NT2/D1 (cell line): ENCODE measurements around the gene MECR.

Experiments
- DNase-seq: peaks from one replicate; pipeline ENCODE4 v3.0.0-alpha.2; 2011; ENCODE audit warnings: low read depth, low spot score
- H3K27me3 ChIP-seq: 2 replicates; pipeline ENCODE4 v1.6.0; 2011; ENCODE audit warnings: mild to moderate bottlenecking; ENCODE audit not compliant: insufficient read length, insufficient read depth
- H3K36me3 ChIP-seq: 2 replicates; pipeline ENCODE4 v1.6.1; 2011; ENCODE audit warnings: mild to moderate bottlenecking, low read length, mixed read lengths; ENCODE audit not compliant: insufficient read depth, insufficient read length
- H3K4me1 ChIP-seq: 2 replicates; pipeline ENCODE4 v1.5.1; 2011; ENCODE audit not compliant: insufficient read depth, insufficient read length
- H3K4me3 ChIP-seq: 2 replicates; pipeline ENCODE4 v1.5.1; 2011; ENCODE audit warnings: low read depth; ENCODE audit not compliant: insufficient read length
- H3K9ac ChIP-seq: 2 replicates; pipeline ENCODE4 v1.6.0; 2011; ENCODE audit warnings: low read depth; ENCODE audit not compliant: insufficient read length
- H3K9me3 ChIP-seq: 2 replicates; pipeline ENCODE4 v1.5.1; 2011; ENCODE audit warnings: mild to moderate bottlenecking, low read length; ENCODE audit not compliant: insufficient read depth
- SUZ12 ChIP-seq: IDR thresholded peaks from 2 replicates; pipeline ENCODE4 v1.6.1; 2011; ENCODE audit not compliant: insufficient read length, insufficient read depth; ENCODE audit errors: extremely low read depth
- YY1 ChIP-seq: IDR thresholded peaks from 2 replicates; pipeline ENCODE4 v1.6.1; 2011; ENCODE audit not compliant: insufficient read length, insufficient read depth
- ZNF274 ChIP-seq: IDR thresholded peaks from 2 replicates; pipeline ENCODE4 v1.6.1; 2011; ENCODE audit warnings: mild to moderate bottlenecking, low read depth, low read length

MECR gene

DNA sequence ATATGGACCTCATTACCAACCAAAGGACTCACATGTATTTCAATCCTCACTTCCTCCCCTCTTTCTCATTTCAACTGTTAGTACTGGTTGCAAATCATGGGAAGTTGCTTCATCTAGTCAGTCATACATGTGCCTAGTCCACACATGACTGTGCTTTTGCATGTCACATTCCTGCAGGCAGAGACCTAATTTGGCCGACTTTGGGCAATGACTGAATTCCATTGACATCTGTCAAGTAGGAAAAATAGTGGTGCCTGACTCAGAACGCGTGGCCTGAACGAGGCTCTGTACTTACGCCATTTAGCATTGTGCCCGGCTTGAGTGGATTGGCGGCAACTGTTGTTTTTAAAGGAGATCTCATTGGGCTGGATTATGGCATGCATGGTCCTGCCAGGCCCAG is 23.6 kb upstream of the MECR start:
- peaks cover 38% of the 10 kb centered on the region for H3K4me1 ChIP-seq
- no peak overlapping the region for H3K9ac ChIP-seq
- DNase-seq: no peak
- TF ChIP-seq ZNF274: no peak
- no peak for TF ChIP-seq SUZ12
- no peak for TF ChIP-seq YY1
- no peaks in the 10 kb centered on the region for H3K9me3 ChIP-seq
- H3K27me3 ChIP-seq: peaks cover 12% of the 10 kb centered on the region
- H3K4me3 ChIP-seq: no peak overlapping the region
- H3K36me3 ChIP-seq: no peaks in the 10 kb centered on the region

DNA sequence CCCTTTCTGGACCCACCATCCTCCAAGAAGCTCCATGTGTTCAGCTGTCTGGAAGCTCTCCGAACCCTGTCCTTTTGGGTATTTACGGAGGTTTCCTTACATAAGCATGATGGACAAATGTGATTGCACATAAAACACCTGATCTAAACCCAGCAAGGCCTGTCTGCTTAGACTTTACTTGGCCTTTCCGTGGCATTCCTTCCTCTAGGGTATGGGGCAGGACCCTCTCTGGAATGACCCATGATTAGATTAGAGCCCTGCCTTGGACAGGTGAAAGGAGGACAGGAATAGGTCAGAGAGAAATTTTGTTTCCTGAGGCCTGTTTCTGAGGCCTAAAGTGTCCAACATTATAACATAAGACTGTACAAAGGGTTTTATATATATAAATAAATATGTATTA is 22.4 kb upstream of the MECR start:
- Histone ChIP-seq H3K36me3 (no peaks in the 10 kb centered on the region), H3K9ac (no peak overlapping the region), H3K9me3 (no peaks in the 10 kb centered on the region), H3K27me3 (peaks cover under 1% of the 10 kb centered on the region), H3K4me1 (peaks cover 35% of the 10 kb centered on the region), H3K4me3 (no peak overlapping the region)
- DNase-seq: no peak
- no peak for TF ChIP-seq SUZ12
- TF ChIP-seq YY1: no peak
- no peak for TF ChIP-seq ZNF274

DNA sequence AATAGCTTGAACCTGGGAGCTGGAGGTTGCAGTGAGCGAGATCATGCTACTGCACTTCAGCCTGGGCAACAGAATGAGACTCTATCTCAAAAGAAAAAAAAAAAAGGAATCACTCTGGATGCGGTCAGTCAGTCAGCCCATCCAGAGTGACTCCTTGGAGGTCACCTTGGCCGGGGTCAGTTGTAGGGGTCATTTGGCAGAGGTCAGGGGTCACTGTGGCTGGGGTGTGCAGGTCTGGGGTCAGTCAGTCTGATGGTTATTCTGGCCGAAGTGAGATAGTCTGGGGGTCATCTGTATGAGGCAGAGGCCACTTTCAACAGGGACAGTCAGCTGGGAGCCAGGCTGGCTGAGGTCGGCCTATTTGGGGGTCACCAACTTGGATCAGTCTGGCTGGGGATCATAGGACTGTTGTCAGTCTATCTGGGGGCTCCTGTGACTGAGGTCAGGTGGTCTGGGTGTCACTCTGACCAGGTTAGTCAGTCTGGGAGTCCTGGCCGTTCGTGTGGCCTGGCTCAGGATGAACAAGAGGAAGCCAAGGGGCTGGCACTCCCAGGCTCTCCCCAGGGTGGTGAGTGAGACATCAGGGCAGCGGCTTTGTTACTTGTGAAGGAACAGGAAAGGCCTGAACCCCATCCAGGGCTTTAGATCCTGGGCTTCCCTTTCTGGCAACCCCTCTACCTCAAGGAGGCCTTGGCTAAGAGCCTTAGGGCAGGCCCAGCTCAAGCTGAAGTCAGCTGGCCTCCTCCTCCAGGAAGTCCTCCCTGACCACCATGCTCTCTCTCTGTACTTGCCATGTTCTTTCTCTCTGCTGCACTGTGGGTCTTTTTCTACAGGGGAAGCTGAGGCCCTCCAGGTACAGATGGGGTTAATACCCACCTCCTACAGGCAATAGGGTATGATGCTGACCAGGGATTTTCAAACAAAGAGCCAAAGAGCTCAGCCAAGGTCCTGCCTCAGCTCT is 20.7 kb upstream of the MECR start:
- H3K4me3 ChIP-seq: no peak overlapping the region
- no peaks in the 10 kb centered on the region for H3K36me3 ChIP-seq
- H3K27me3 ChIP-seq: no peaks in the 10 kb centered on the region
- H3K9ac ChIP-seq: no peak overlapping the region
- DNase-seq: no peak
- no peaks in the 10 kb centered on the region for H3K9me3 ChIP-seq
- TF ChIP-seq SUZ12: no peak
- TF ChIP-seq ZNF274: no peak
- no peak for TF ChIP-seq YY1
- peaks cover 35% of the 10 kb centered on the region for H3K4me1 ChIP-seq

DNA sequence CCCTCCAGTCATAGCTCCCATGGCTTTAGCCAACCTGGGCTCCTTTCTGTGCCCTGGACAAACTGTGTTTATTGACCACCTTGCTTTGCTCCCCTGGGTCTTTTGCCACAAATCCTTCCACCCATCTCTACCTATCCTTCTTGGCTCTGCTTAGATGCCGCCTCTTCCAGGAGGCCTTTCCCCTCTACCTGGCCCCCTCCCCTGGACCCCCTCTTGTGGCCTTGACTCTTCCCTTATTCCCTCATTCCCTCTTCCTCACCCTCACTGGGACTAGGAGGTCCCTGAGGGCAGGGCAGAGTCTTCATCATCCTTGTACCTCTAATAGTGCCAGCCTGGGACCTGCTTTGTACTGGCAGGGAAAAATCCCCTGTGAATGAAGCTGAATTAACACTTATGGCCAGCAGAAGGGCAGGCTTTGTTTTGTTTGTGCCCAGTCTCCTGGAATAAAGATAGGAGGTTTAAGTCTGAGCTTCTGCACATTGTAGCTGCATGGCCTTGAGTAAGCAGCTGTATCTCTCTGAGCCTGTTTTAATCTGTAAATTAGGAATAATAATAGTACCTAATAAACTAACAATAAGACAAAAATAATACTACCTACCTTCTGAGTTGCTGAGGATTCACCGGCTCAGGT is 19.3 kb upstream of the MECR start:
- no peaks in the 10 kb centered on the region for H3K9me3 ChIP-seq
- H3K27me3 ChIP-seq: no peaks in the 10 kb centered on the region
- H3K4me1 ChIP-seq: peaks cover 29% of the 10 kb centered on the region
- no peak for DNase-seq
- H3K4me3 ChIP-seq: no peak overlapping the region
- TF ChIP-seq SUZ12: no peak
- no peak for TF ChIP-seq ZNF274
- TF ChIP-seq YY1: no peak
- no peaks in the 10 kb centered on the region for H3K36me3 ChIP-seq
- H3K9ac ChIP-seq: no peak overlapping the region

DNA sequence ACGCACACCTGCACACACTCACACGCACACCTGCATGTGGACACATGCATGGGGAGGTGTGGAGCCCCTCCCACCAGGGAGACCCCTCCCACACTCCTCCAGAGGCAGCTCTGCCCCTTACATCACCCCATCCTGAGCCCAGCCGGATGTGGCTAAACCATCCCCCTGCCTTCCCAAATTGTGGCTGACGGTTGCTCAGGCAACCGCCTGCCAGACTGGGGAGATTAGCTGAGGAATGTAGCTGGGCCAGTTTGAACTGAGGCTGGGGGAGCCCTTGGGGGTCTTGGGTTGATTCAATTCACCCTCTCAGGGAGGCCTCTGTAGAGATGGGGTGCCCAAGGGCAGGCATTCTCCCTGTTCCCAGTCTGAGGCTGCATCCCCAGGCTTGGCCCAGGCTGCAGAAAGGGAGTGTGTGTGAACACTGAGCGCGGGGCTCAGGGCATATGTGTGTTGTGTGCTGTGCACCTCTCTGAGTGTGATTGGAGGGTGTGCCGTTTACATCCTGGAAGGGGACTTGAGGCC is 18.5 kb upstream of the MECR start:
- Histone ChIP-seq H3K27me3 (no peaks in the 10 kb centered on the region), H3K4me3 (no peak overlapping the region), H3K36me3 (no peaks in the 10 kb centered on the region), H3K9ac (peak overlapping the region; percentile 34), H3K9me3 (no peaks in the 10 kb centered on the region), H3K4me1 (peaks cover 28% of the 10 kb centered on the region)
- DNase-seq: peak; percentile 94
- TF ChIP-seq ZNF274: no peak
- TF ChIP-seq YY1: no peak
- TF ChIP-seq SUZ12: no peak

DNA sequence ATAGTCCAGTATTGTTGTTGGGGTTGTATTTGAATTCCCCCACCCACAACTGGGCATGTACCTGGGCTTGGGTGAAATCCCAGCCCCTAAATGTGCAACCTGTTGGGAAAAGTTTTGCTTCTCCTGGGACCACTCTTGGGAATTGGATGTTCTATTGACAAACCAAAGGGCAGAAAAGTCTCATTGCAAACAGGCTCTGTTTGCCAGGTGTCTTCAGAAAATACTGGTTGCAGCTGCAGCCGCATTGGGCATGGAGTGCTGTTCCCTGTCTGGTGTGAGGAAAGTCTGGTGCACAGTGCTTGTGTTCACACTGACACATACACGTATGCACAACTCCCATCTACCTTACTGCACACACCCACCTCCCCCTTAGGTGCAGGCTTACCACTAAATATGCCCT is 17.7 kb upstream of the MECR start:
- Histone ChIP-seq H3K27me3 (no peaks in the 10 kb centered on the region), H3K36me3 (no peaks in the 10 kb centered on the region), H3K9me3 (no peaks in the 10 kb centered on the region), H3K4me1 (peaks cover 33% of the 10 kb centered on the region), H3K9ac (no peak overlapping the region), H3K4me3 (no peak overlapping the region)
- TF ChIP-seq YY1 (no peak), SUZ12 (no peak), ZNF274 (no peak)
- DNase-seq: no peak
